Activated naive CD8-positive, alpha-beta T cell treated with anti-CD3 and anti-CD28 coated beads, Interleukin-2, amount 10 ng/mL, durations not matched to agents 7 days and 5 days (primary cell): ENCODE measurements around the gene ATXN7L3B. TPM values are rescaled to one million over a fixed set of nuclear protein-coding genes. Genes with fewer than 3 reads are reported as not detected.
"Not testable (repeated sequence)": the region's sequence is repeated elsewhere in the genome, so short reads cannot be mapped to it uniquely, and the experiment has no call there.

Source experiments
- ATAC-seq: fragments of 150-1000 bp; cut with Tn5 transposase; one replicate; pipeline ENCODE4 v1.10.0; 2021; ENCODE audit warnings: low read depth, moderate library complexity
- POLR2A ChIA-PET: fragments of 350-600 bp; sonication (Branson Sonifier 250); formaldehyde crosslinking; loops from one replicate; lab custom pipeline; 2021; ENCODE audit warnings: antibody characterized with exemption; lab: Charles Lee
- DNase-seq: peaks from one replicate; pipeline ENCODE4 v3.0.0; 2021
- H3K27ac Mint-ChIP-seq: one replicate; pipeline ENCODE4 v1.8.0; 2022; ENCODE audit warnings: mild to moderate bottlenecking, mixed read lengths
- H3K27me3 Mint-ChIP-seq: one replicate; pipeline ENCODE4 v1.8.0; 2022; ENCODE audit warnings: mild to moderate bottlenecking, moderate library complexity, mixed read lengths
- H3K36me3 Mint-ChIP-seq: one replicate; pipeline ENCODE4 v1.8.0; 2021; ENCODE audit warnings: mild to moderate bottlenecking, mixed read lengths
- H3K4me1 Mint-ChIP-seq: one replicate; pipeline ENCODE4 v1.8.0; 2021; ENCODE audit warnings: mixed read lengths
- H3K4me3 Mint-ChIP-seq: one replicate; pipeline ENCODE4 v1.8.0; 2022; ENCODE audit warnings: mild to moderate bottlenecking, moderate library complexity, mixed read lengths
- H3K9me3 Mint-ChIP-seq: one replicate; pipeline ENCODE4 v1.8.0; 2021; ENCODE audit warnings: mixed read lengths
- total RNA-seq, 2 experiments: library from RNA; stranded (reverse); gene quantifications; one replicate each; pipeline ENCODE4 v1.2.3, GENCODE V29; 2021

ATXN7L3B gene
- 10 to 100 TPM; 31.9 to 34.7 TPM for total RNA-seq

GRCh38 chr12:74537707-74538385, at the start of gene ATXN7L3B:
Gene ATXN7L3B, plus strand, starts transcription at chr12:74537835. Its CDS starts 278 bp downstream, at chr12:74538113.
- H3K36me3 Mint-ChIP-seq: peaks cover 34% of the 10 kb centered on the region
- POLR2A ChIA-PET: interaction anchor here (1.1 kb wide), 1 partner anchor 946 kb away, joined by 3 read pairs; no protein-coding TSS in a partner anchor

DNA sequence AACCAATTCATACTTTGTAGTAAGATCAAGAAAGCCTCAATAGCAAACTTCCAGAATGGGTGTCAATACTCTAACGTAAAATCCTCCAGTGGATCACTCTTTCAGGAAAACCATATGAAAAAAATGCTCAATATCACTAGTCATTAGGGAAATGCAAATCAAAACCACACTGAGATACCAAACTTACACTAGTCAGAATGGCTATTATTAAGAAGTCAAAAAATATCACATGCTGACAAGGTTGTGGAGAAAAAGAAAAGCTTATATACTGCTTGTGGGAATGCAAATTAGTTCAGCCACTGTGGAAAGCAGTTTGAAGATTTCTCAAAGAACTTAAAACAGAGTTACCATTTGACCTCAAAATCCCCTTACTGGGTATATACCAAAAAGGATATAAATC, 49.5 kb upstream of the ATXN7L3B start:
- Mint-ChIP-seq H3K36me3 (no peaks in the 10 kb centered on the region), H3K27me3 (peaks cover 4% of the 10 kb centered on the region), H3K9me3 (no peaks in the 10 kb centered on the region), H3K4me3 (no peak overlapping the region), H3K4me1 (peaks cover 7% of the 10 kb centered on the region), H3K27ac (no peak overlapping the region)
- DNase-seq (no peak), ATAC-seq (no peak)
- POLR2A ChIA-PET: no interaction called here

More at GRCh38 chr12:74537707-74538385, at the start of gene ATXN7L3B:
- Mint-ChIP-seq H3K4me3 (peak within 1 kb of the TSS; percentile 92), H3K9me3 (no peaks in the 10 kb centered on the region), H3K27me3 (no peaks in the 10 kb centered on the region), H3K27ac (peak within 1 kb of the TSS; percentile 95), H3K4me1 (peaks cover 34% of the 10 kb centered on the region)
- DNase-seq (peak; percentile 96), ATAC-seq (peak; percentile 99)

- H3K27me3 Mint-ChIP-seq: no peaks in the 10 kb centered on the region
- no peak overlapping the region for H3K4me3 Mint-ChIP-seq
- ATAC-seq (no peak), DNase-seq (no peak)
- POLR2A ChIA-PET: no interaction called here
- H3K27ac Mint-ChIP-seq: peak overlapping the region; percentile 46
- peaks cover 7% of the 10 kb centered on the region for H3K4me1 Mint-ChIP-seq
- H3K36me3 Mint-ChIP-seq: no peaks in the 10 kb centered on the region
- H3K9me3 Mint-ChIP-seq: no peaks in the 10 kb centered on the region
These were observed 48.1 kb upstream of the ATXN7L3B start for GRCh38 chr12:74489543-74489942.

- Mint-ChIP-seq H3K4me1 (peaks cover 7% of the 10 kb centered on the region), H3K27me3 (no peaks in the 10 kb centered on the region), H3K9me3 (no peaks in the 10 kb centered on the region), H3K27ac (no peak overlapping the region), H3K36me3 (no peaks in the 10 kb centered on the region), H3K4me3 (peak overlapping the region; percentile 69)
- POLR2A ChIA-PET: no interaction called here
- no peak for DNase-seq
- peak; percentile 58 for ATAC-seq
These were observed 47.1 kb upstream of the ATXN7L3B start for GRCh38 chr12:74490390-74491064.

DNA sequence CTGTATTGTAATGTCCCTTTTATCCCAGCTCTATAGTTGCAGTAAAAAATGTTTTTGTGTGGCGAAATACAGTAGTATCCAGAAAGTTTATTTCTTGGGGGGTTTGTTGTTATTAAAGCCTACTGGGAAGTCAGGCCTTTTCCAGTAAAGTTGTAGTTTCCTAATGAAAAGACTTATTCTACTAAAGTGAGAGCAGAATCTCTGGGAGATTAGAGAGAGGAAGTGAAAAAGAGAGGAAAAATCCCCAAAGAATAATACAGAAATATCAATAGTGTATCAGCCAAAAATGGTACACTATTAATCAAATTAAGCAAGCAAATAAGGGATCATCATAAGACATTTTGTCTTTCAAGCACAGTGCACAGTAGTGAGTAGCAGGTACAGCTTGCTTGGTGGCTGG, 46.3 kb upstream of the ATXN7L3B start:
- ATAC-seq (no peak), DNase-seq (no peak)
- no peak overlapping the region for H3K27ac Mint-ChIP-seq
- H3K4me3 Mint-ChIP-seq: no peak overlapping the region
- POLR2A ChIA-PET: no interaction called here
- H3K27me3 Mint-ChIP-seq: no peaks in the 10 kb centered on the region
- no peaks in the 10 kb centered on the region for H3K36me3 Mint-ChIP-seq
- H3K9me3 Mint-ChIP-seq: no peaks in the 10 kb centered on the region
- H3K4me1 Mint-ChIP-seq: peaks cover 7% of the 10 kb centered on the region

- no peak overlapping the region for H3K4me3 Mint-ChIP-seq
- no peaks in the 10 kb centered on the region for H3K36me3 Mint-ChIP-seq
- H3K9me3 Mint-ChIP-seq: no peaks in the 10 kb centered on the region
- H3K27me3 Mint-ChIP-seq: no peaks in the 10 kb centered on the region
- ATAC-seq (no peak), DNase-seq (no peak)
- no peaks in the 10 kb centered on the region for H3K4me1 Mint-ChIP-seq
- POLR2A ChIA-PET: no interaction called here
- H3K27ac Mint-ChIP-seq: no peak overlapping the region
These were observed 38.4 kb upstream of the ATXN7L3B start for GRCh38 chr12:74499192-74499591.

- H3K9me3 Mint-ChIP-seq, H3K27ac Mint-ChIP-seq, POLR2A ChIA-PET, H3K4me1 Mint-ChIP-seq, ATAC-seq, H3K36me3 Mint-ChIP-seq, DNase-seq, H3K4me3 Mint-ChIP-seq, H3K27me3 Mint-ChIP-seq: not testable (repeated sequence)
These were observed 28.6 kb upstream of the ATXN7L3B start for GRCh38 chr12:74508873-74509657.

DNA sequence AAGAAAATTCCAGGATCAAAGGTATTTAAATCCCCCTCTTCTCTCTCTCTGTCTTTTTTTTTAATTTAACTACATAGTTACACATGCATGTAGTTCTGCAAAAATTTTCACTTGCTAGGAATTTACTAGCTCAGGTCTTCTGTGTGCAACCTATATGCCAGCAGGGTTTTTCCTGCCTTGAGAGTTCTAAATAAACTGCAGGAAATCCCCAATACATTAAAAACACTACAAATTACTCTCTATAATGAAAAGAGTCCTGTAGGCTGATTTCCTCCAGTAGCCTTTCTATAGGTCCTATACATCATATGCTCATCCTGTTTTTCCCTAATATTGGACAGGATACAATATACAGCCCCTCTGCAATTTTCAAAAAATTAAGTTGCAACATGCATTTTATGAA, 27.7 kb upstream of the ATXN7L3B start:
- Mint-ChIP-seq H3K4me1 (no peaks in the 10 kb centered on the region), H3K9me3 (no peaks in the 10 kb centered on the region), H3K27ac (no peak overlapping the region), H3K36me3 (no peaks in the 10 kb centered on the region), H3K27me3 (peaks cover 4% of the 10 kb centered on the region), H3K4me3 (no peak overlapping the region)
- no peak for DNase-seq
- POLR2A ChIA-PET: no interaction called here
- no peak for ATAC-seq

DNA sequence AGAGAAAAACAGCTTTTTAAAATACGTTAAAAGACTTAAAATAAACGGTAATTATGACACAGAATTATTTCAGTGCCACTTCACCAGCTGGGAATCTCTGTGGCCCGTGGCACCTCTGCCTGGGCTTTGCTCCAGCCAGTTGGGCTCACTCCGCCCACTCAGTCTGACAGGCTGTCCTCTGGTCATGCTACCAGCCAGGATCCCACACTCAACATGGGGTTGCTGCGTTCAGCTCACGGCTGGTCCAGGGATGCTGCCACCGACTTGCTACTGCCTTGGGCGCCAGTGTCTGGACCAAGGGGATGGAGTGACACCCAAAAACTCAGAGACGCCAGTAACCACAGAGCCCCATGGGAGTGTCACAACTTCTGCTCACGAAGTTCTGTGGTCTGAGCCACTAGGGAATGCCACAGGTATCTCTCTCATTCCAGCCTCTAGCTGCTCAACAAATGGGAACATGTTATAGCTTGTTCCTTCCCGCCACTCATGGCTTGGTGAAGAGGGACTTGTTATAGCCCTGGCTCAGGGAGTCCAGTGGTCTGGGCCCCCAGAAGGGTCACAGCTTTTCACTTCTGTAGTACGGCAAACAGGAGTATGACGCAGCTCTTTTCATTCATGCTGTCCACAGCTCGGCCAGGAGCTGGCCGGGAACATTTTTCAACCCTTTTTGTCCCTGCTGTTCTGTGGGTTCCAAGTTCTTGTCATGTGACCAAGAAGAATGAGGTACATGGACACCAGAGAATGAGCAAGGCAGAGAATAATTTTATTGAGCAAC, 23.4 kb upstream of the ATXN7L3B start:
- Mint-ChIP-seq H3K4me1 (no peaks in the 10 kb centered on the region), H3K9me3 (no peaks in the 10 kb centered on the region), H3K27me3 (peaks cover 8% of the 10 kb centered on the region), H3K36me3 (no peaks in the 10 kb centered on the region), H3K27ac (no peak overlapping the region), H3K4me3 (no peak overlapping the region)
- POLR2A ChIA-PET: no interaction called here
- DNase-seq (no peak), ATAC-seq (no peak)

GRCh38 chr12:74515849-74516248, 21.8 kb upstream of the ATXN7L3B start:
- DNase-seq (no peak), ATAC-seq (no peak)
- POLR2A ChIA-PET: no interaction called here
- Mint-ChIP-seq H3K27ac (no peak overlapping the region), H3K4me1 (no peaks in the 10 kb centered on the region), H3K4me3 (no peak overlapping the region), H3K9me3 (no peaks in the 10 kb centered on the region), H3K27me3 (peaks cover 4% of the 10 kb centered on the region), H3K36me3 (no peaks in the 10 kb centered on the region)

GRCh38 chr12:74526535-74526934, 11.1 kb upstream of the ATXN7L3B start:
- Mint-ChIP-seq H3K9me3 (no peaks in the 10 kb centered on the region), H3K4me3 (no peak overlapping the region), H3K4me1 (no peaks in the 10 kb centered on the region), H3K27ac (no peak overlapping the region), H3K36me3 (no peaks in the 10 kb centered on the region), H3K27me3 (peaks cover 6% of the 10 kb centered on the region)
- DNase-seq (no peak), ATAC-seq (no peak)
- POLR2A ChIA-PET: no interaction called here

GRCh38 chr12:74527491-74527890, 10.1 kb upstream of the ATXN7L3B start:
- DNase-seq: no peak
- ATAC-seq: no peak
- POLR2A ChIA-PET: no interaction called here
- H3K4me1 Mint-ChIP-seq: no peaks in the 10 kb centered on the region
- H3K27ac Mint-ChIP-seq: no peak overlapping the region
- H3K9me3 Mint-ChIP-seq: no peaks in the 10 kb centered on the region
- H3K27me3 Mint-ChIP-seq: peaks cover 6% of the 10 kb centered on the region
- H3K36me3 Mint-ChIP-seq: no peaks in the 10 kb centered on the region
- H3K4me3 Mint-ChIP-seq: no peak overlapping the region

DNA sequence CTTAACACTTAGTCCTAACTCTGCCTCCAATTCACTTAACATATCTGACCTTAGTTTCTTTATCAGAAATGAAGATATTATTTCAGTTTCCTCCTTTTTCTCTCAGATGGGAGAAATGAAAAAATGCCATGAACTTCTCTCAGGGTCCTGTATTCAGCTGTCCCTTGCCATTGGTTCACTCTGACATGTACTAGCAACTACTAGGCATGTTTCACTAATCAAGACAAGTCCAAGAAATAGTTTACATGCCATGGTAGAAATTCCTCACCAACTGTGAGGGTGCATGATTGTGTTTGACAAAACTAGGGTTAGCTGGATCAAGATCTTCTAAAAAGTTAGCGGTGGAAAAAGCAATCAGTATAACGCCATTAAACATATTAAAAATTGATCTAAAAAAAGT, 7.0 kb upstream of the ATXN7L3B start:
- H3K9me3 Mint-ChIP-seq: no peaks in the 10 kb centered on the region
- no peak overlapping the region for H3K4me3 Mint-ChIP-seq
- no peak for ATAC-seq

More for the DNA sequence above, 7.0 kb upstream of the ATXN7L3B start:
- Mint-ChIP-seq H3K4me1 (peaks cover 1% of the 10 kb centered on the region), H3K36me3 (no peaks in the 10 kb centered on the region), H3K27ac (no peak overlapping the region), H3K27me3 (peaks cover 4% of the 10 kb centered on the region)
- POLR2A ChIA-PET: no interaction called here
- DNase-seq: no peak
